ENCODE measurements around the gene ARCN1.

Gene ARCN1

GRCh38 chr11:118623269-118623655, 51.1 kb downstream of the ARCN1 start:
- DNase-seq = no peak

- DNase-seq = no peak
Measured at GRCh38 chr11:118625036-118625690, 53.0 kb downstream of the ARCN1 start.

- no peak for DNase-seq
Measured at GRCh38 chr11:118625976-118626375, 53.8 kb downstream of the ARCN1 start.

- DNase-seq = no peak
Measured at GRCh38 chr11:118627566-118627965, 55.4 kb downstream of the ARCN1 start.

- DNase-seq = no peak
Measured at GRCh38 chr11:118628031-118628430, 55.8 kb downstream of the ARCN1 start.

GRCh38 chr11:118628432-118628831, 56.2 kb downstream of the ARCN1 start:
- DNase-seq = no peak

- no peak for DNase-seq
Measured at GRCh38 chr11:118628861-118629549, 56.8 kb downstream of the ARCN1 start.

- DNase-seq = no peak
Measured at GRCh38 chr11:118629761-118630661, 57.8 kb downstream of the ARCN1 start.

- DNase-seq = no peak
Measured at GRCh38 chr11:118631142-118631909, 59.1 kb downstream of the ARCN1 start.

GRCh38 chr11:118632577-118633318, 60.5 kb downstream of the ARCN1 start:
- no peak for DNase-seq

- DNase-seq = no peak
Measured at GRCh38 chr11:118633319-118633690, 61.1 kb downstream of the ARCN1 start.

- DNase-seq = no peak
Measured at GRCh38 chr11:118633979-118634378, 61.8 kb downstream of the ARCN1 start.

GRCh38 chr11:118634431-118635236, 62.4 kb downstream of the ARCN1 start:
- DNase-seq = peak; percentile 56

GRCh38 chr11:118635237-118635591, 63.0 kb downstream of the ARCN1 start:
- DNase-seq = no peak

GRCh38 chr11:118635642-118636041, 63.4 kb downstream of the ARCN1 start:
- no peak for DNase-seq

- no peak for DNase-seq
Measured at GRCh38 chr11:118636569-118637290, 64.5 kb downstream of the ARCN1 start.

GRCh38 chr11:118638726-118639125, 66.5 kb downstream of the ARCN1 start:
- no peak for DNase-seq

GRCh38 chr11:118639899-118640298, 67.7 kb downstream of the ARCN1 start:
- no peak for DNase-seq

- no peak for DNase-seq
Measured at GRCh38 chr11:118640332-118641154, 68.3 kb downstream of the ARCN1 start.
